ENCODE measurements around the gene GALC. TPM values are rescaled to one million over a fixed set of nuclear protein-coding genes. Genes with fewer than 3 reads are reported as not detected.

Gene GALC
- total RNA-seq, 3 donors from 2014 or later, result 21.2 to 29.8 (median 24.3) TPM

DNA sequence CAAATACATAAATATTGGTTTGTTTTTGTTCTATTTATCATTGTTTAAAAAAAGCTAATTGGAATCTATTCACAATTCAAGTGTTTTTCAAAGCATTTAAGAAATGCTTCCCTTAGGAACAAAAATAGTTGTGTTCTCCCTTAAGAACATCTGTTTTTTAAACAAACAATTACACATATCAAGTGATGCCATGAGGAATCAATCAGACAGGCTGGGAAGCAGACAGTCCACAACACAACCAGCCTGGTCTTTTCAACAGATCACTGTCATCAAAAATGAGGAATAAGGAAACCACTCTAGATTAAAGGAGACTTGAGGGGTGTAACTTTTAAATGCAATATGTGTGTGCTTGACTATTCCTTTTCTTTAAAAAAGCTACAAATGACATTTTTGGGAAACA lies 25.5 kb downstream of the GALC start:
- H3K36me3 ChIP-seq (ENCODE audit: low read depth), result no peaks in the 10 kb centered on the region
- no peaks in the 10 kb centered on the region for H3K4me1 ChIP-seq (ENCODE audit: low read depth)
- intact Hi-C loops (cut with DNase I, micrococcal nuclease), result no loop called here
- no peaks in the 10 kb centered on the region for H3K9me3 ChIP-seq
- TF ChIP-seq, protein P1, sequence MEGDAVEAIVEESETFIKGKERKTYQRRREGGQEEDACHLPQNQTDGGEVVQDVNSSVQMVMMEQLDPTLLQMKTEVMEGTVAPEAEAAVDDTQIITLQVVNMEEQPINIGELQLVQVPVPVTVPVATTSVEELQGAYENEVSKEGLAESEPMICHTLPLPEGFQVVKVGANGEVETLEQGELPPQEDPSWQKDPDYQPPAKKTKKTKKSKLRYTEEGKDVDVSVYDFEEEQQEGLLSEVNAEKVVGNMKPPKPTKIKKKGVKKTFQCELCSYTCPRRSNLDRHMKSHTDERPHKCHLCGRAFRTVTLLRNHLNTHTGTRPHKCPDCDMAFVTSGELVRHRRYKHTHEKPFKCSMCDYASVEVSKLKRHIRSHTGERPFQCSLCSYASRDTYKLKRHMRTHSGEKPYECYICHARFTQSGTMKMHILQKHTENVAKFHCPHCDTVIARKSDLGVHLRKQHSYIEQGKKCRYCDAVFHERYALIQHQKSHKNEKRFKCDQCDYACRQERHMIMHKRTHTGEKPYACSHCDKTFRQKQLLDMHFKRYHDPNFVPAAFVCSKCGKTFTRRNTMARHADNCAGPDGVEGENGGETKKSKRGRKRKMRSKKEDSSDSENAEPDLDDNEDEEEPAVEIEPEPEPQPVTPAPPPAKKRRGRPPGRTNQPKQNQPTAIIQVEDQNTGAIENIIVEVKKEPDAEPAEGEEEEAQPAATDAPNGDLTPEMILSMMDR (IDR thresholded peaks at IDR 0.05), result no peak
- ATAC-seq (no peak), DNase-seq (no peak)
- H3K4me3 ChIP-seq, result no peak overlapping the region

DNA sequence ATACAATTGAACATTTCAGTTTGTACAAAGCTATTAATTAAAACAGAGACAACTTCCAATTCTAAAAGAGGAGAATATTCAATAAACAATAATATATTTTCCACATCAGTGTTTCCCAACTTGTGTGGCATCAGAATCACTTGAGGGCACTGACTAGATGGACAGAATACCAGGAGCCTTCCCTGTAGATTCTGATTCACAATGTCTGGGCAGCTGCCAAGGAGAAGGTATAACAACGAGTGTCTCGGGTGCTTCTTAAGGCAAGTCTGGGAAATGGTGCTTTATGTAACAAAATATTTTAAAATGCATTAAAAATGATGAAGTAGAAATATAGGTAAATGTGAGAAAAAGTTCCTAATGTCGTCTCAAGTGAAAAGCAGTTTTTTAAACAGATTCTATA lies 26.2 kb downstream of the GALC start:
- ATAC-seq (no peak), DNase-seq (no peak)
- H3K4me3 ChIP-seq, result no peak overlapping the region
- intact Hi-C loops (cut with DNase I, micrococcal nuclease), result no loop called here
- no peaks in the 10 kb centered on the region for H3K36me3 ChIP-seq (ENCODE audit: low read depth)
- TF ChIP-seq, protein P1 (IDR thresholded peaks at IDR 0.05), result no peak
- no peaks in the 10 kb centered on the region for H3K4me1 ChIP-seq (ENCODE audit: low read depth)
- no peaks in the 10 kb centered on the region for H3K9me3 ChIP-seq

DNA sequence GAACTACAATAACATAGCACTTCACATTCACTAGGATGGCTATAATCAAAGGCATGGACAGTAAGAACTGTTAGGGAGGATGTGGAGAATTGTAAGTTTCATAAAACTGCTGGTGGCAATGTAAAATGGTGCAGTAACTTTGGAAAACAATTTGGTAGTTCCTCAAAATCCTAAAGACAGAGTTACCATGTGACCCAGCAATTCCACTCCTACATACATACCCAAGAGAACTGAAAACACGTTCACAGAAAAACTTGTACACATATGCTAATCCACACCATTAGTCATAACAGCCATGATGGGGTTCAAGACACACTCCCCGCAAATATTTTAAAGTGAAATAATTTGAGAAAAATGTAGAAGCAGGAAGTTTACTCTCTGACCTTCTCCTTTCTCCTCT lies 31.7 kb downstream of the GALC start:
- no peaks in the 10 kb centered on the region for H3K36me3 ChIP-seq (ENCODE audit: low read depth)
- no peak overlapping the region for H3K4me3 ChIP-seq
- DNase-seq (no peak), ATAC-seq (no peak)
- H3K4me1 ChIP-seq (ENCODE audit: low read depth), result no peaks in the 10 kb centered on the region
- TF ChIP-seq, protein P1 (IDR thresholded peaks at IDR 0.05), result no peak
- intact Hi-C loops (cut with DNase I, micrococcal nuclease), result no loop called here
- H3K9me3 ChIP-seq, result no peaks in the 10 kb centered on the region

DNA sequence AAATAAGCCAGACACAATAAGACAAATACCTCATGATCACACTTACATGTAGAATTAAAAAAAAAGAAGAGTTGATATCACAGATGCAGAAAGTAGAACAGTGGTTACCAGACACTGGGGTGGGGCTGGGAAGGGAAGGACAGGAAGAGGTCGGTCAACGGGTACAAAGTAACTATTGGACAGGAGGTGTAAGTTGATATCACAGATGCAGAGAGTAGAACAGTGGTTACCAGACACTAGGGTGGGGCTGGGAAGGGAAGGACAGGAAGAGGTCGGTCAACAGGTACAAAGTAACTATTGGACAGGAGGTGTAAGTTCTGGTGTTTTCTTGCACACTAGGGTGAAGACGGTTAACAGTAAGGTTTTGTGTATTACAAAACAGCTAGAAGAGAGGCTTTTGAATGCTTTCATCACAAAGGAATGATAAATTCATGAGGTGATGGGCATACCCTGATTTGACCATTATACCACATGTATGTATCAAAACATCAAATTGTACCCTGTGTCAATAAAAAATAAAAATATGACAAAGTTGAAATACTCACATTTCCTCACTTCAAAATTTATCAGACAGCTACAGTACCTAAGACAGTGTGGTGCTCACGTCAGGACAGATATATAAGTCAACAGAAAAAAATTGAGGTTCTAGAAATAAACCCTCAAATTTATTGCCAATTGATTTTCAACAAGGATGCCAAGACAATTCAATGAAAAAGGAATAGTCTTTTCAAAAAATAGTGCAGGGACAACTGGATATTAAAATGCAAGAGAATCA lies 32.8 kb downstream of the GALC start:
- DNase-seq (no peak), ATAC-seq (peak; percentile 58)
- intact Hi-C loops (cut with DNase I, micrococcal nuclease), result no loop called here
- Histone ChIP-seq H3K9me3 (no peaks in the 10 kb centered on the region), H3K4me1 (ENCODE audit: low read depth) (no peaks in the 10 kb centered on the region), H3K4me3 (no peak overlapping the region), H3K36me3 (ENCODE audit: low read depth) (no peaks in the 10 kb centered on the region)
- TF ChIP-seq, protein P1 (IDR thresholded peaks at IDR 0.05), result no peak

DNA sequence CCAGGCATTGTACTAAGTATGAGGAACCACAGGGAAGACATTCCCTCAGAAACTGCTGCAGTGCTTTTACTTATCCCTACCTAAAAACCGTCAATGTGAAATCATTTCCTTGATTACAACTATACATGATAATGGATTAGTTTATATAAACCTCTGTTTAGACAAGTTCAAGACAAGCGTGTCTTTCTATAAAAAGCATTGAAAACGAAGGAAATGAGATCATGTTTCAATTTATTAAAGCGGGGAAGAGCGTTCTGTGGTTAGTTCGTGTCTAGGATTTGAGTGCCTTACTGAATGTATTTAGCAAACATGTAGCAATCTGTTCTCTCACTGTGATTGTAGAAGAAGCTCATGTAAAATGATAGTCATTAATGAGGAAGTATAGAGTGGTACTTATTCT lies 37.5 kb downstream of the GALC start:
- no peaks in the 10 kb centered on the region for H3K4me1 ChIP-seq (ENCODE audit: low read depth)
- ATAC-seq, result no peak
- intact Hi-C loops (cut with DNase I, micrococcal nuclease), result no loop called here

More for the DNA sequence above, 37.5 kb downstream of the GALC start:
- DNase-seq, result no peak
- TF ChIP-seq, protein P1 (IDR thresholded peaks at IDR 0.05), result no peak
- Histone ChIP-seq H3K4me3 (no peak overlapping the region), H3K9me3 (no peaks in the 10 kb centered on the region), H3K36me3 (ENCODE audit: low read depth) (no peaks in the 10 kb centered on the region)
